ENCODE data around the gene TLX3.

TLX3 gene

DNA sequence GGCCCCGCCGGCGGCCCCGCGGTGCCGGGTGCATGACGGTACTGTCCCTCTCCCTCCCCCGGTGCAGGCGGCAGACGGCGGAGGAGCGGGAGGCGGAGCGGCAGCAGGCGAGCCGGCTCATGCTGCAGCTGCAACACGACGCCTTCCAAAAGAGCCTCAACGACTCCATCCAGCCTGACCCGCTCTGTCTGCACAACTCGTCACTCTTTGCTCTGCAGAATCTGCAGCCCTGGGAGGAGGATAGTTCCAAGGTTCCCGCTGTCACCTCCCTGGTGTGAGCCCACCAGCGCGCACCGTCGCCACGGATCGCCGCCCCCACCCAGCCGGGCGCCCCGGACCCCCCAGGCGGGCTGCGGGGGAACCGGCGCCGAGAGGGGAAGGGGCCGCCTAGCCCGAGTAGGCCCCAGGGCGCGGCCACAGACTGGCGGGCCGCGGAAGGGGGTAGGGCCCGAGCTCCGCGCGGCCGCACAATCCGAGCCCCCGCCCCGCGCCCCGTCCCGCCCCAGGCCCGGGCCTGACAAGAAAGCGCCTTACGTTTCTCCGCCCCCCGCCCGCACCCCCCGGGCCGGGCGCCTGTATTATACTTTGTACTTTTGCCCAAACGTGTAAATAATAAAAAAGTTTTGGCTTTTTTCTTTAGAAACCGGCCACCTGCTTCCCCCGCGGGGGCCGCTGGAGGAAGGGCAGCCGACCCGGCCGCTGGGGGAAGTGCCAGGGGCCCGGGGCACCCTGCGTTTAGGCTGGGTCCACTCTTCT, 2.5 kb downstream of the TLX3 start:
- no peaks in the 10 kb centered on the region for H3K27me3 ChIP-seq
- H3K4me1 ChIP-seq: peaks cover 7% of the 10 kb centered on the region
- H3K9me3 ChIP-seq: no peaks in the 10 kb centered on the region
- TF ChIP-seq, protein P1, sequence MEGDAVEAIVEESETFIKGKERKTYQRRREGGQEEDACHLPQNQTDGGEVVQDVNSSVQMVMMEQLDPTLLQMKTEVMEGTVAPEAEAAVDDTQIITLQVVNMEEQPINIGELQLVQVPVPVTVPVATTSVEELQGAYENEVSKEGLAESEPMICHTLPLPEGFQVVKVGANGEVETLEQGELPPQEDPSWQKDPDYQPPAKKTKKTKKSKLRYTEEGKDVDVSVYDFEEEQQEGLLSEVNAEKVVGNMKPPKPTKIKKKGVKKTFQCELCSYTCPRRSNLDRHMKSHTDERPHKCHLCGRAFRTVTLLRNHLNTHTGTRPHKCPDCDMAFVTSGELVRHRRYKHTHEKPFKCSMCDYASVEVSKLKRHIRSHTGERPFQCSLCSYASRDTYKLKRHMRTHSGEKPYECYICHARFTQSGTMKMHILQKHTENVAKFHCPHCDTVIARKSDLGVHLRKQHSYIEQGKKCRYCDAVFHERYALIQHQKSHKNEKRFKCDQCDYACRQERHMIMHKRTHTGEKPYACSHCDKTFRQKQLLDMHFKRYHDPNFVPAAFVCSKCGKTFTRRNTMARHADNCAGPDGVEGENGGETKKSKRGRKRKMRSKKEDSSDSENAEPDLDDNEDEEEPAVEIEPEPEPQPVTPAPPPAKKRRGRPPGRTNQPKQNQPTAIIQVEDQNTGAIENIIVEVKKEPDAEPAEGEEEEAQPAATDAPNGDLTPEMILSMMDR (IDR thresholded peaks at IDR 0.05; ENCODE audit: low read depth, low read length): no peak
- no peak for DNase-seq
- no peak overlapping the region for H3K4me3 ChIP-seq (ENCODE audit: low read depth, low read length)
- H3K36me3 ChIP-seq: no peaks in the 10 kb centered on the region

DNA sequence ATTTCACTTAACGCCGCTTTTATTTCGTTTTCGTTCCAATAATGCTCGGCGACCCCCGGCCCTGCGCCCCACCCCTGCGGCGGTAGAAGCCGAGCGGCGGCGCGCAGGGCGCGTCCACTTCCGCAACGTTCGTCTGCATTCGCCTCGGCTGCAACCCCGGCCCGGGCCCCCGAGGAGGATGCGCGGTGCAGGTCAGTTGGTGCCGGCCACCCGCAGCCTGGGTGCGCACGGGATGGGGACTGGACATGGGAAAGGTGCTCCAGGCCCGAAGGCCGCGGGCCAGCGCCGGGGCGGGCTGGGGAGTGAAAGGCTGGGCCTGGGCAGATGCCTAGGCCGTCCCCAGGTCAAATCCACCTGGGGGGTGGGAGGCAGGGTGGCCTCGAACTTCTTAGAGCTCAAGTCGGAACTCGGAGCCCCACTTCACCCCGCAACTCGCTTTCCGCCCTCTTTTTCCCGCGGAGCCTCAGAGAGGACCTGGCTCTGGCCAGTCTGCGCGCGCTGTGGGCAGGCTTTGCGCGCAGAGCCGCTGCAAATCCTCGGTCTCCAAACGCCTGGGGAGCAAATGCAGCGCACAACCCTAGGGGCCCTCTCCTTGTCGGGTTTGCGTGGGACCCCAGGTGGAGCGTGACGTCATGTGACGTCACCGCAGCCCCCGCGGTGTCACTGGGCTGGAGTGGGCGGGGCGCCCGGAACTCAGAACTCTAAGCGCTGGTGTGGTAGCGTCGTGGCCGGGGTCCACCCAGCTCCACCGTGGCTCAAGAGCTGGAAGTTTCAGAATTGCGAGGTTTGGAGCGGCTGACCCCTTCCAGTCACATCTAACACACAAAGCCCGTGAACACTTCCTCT, 3.3 kb downstream of the TLX3 start:
- H3K4me1 ChIP-seq: no peaks in the 10 kb centered on the region; the same call in 1 of the 2 replicates
- DNase-seq: no peak
- no peak overlapping the region for H3K4me3 ChIP-seq (ENCODE audit: low read depth, low read length)
- H3K9me3 ChIP-seq: no peaks in the 10 kb centered on the region
- H3K27me3 ChIP-seq: no peaks in the 10 kb centered on the region
- TF ChIP-seq, protein P1 (IDR thresholded peaks at IDR 0.05; ENCODE audit: low read depth, low read length): no peak
- H3K36me3 ChIP-seq: no peaks in the 10 kb centered on the region

DNA sequence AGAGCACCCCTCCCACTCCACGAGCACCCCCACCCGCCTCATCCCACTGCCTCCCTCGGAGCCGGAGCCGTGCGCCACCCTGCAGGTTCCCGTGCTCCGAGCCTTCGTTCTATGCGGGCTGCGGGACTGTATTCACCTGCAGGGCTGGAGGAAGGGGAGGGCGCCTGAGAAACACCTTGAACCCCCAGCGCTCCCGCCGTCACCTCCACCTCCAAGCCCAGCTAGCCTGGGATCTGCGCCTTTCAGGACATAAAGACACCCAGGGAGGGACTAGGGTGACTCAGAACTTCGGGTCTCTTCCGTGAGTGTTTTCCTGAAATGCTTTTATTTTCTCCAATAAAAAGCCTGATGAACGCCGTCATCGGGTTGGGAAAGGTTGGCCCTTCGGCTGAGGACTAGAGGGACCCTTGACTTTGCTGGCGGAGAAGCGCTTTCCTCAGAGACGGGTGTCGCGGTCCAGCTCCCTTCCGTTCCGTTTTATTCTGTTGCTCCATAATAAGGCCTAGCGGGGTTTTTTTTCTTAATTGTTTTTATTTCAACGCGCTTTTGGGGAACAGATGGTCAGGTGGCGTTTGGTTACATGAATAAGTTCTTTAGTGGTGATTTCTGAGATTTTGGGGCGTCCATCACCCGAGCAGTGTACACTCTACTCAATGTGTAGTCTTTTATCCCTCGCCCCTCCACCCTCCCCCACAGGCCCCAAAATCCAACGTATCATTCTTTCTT, 4.6 kb downstream of the TLX3 start:
- no peak overlapping the region for H3K4me3 ChIP-seq (ENCODE audit: low read depth, low read length)
- no peaks in the 10 kb centered on the region for H3K9me3 ChIP-seq
- no peaks in the 10 kb centered on the region; the same call in 1 of the 2 replicates for H3K4me1 ChIP-seq
- no peak for DNase-seq
- TF ChIP-seq, protein P1 (IDR thresholded peaks at IDR 0.05; ENCODE audit: low read depth, low read length): no peak
- no peaks in the 10 kb centered on the region for H3K36me3 ChIP-seq
- H3K27me3 ChIP-seq: no peaks in the 10 kb centered on the region

DNA sequence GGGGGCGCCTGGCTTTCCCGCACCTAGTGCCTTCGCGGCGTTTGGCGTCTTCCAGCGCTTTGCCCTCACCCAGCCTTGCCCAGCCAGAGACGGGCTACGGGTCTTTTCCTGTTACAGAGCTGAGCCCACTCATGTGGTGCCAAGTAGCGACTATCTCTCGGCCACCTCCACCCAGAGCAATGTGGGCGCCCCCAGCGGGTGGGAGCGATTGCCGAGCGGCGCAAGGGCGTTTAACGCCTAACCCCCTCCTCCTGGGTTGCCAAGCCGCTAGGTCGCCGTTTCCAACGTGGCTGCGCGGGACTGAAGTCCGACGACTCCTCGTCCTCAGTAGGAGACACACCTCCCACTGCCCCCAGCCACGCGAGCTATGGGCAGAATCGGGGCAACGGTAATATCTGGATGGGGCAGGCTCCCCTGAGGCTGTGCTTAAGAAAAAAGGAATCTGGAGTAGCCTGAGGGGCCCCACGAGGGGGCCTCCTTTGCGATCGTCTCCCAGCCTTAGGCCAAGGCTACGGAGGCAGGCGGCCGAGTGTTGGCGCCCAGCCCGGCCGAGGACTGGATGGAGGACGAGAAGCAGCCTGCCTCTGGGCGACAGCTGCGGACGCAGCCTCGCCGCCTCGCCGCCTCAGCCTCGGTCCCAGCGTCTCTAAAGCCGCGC, 5.8 kb downstream of the TLX3 start:
- no peaks in the 10 kb centered on the region for H3K36me3 ChIP-seq
- no peak overlapping the region for H3K4me3 ChIP-seq (ENCODE audit: low read depth, low read length)
- H3K27me3 ChIP-seq: no peaks in the 10 kb centered on the region
- TF ChIP-seq, protein P1 (IDR thresholded peaks at IDR 0.05; ENCODE audit: low read depth, low read length): no peak
- H3K9me3 ChIP-seq: no peaks in the 10 kb centered on the region
- H3K4me1 ChIP-seq: no peaks in the 10 kb centered on the region; the same call in 1 of the 2 replicates
- DNase-seq: no peak

DNA sequence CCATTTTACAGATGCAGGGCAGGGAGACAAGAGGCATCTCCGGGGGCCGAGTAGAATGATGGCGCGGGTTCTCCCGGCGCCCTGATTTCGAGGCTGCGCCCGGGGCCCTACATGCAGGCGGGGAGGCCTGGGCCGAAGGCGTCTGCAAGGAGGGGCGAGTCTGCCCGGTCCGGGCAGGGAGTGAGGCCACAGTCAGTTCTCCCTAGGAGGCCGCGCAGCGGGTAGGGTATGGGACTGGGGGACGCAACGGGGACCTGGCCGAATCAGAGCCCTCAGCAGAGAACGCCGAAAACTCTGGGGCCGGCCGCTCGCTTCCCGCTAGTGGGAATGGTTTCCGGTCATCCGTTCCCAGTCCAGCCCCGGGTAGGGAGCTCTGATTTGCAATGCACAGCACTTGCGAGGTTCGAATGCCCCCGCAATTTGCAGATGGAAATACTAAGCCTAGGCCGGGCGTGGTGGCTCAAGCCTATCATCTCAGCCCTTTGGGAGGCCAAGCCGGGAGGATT, 6.4 kb downstream of the TLX3 start:
- Histone ChIP-seq H3K27me3 (no peaks in the 10 kb centered on the region), H3K4me3 (ENCODE audit: low read depth, low read length) (no peak overlapping the region), H3K4me1 (no peaks in the 10 kb centered on the region; the same call in 1 of the 2 replicates), H3K36me3 (no peaks in the 10 kb centered on the region), H3K9me3 (no peaks in the 10 kb centered on the region)
- no peak for DNase-seq
- TF ChIP-seq, protein P1 (IDR thresholded peaks at IDR 0.05; ENCODE audit: low read depth, low read length): no peak

Measured in BE2C (cell line).